ENCODE results near the gene NLGN3.

Gene NLGN3

DNA sequence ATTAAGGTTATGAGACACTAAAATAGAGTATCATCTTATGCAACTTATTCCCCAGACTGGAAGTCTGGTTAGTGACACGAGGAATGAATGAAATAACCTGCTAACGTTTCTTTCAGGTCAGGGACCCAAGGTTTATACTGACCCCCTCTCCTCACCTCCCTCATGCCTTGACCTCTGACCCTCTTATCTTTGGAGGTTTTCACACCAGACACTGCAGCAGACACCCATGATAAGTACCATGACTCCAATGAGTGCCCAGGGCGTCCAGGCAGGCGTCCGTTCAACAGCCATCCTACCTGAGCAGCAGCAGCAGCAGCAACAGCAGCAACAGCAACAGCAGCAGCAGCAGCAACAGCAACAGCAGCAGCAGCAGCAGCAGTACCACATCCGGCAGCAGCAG, 4.2 kb upstream of the NLGN3 start:
- TF ChIP-seq, protein P1, sequence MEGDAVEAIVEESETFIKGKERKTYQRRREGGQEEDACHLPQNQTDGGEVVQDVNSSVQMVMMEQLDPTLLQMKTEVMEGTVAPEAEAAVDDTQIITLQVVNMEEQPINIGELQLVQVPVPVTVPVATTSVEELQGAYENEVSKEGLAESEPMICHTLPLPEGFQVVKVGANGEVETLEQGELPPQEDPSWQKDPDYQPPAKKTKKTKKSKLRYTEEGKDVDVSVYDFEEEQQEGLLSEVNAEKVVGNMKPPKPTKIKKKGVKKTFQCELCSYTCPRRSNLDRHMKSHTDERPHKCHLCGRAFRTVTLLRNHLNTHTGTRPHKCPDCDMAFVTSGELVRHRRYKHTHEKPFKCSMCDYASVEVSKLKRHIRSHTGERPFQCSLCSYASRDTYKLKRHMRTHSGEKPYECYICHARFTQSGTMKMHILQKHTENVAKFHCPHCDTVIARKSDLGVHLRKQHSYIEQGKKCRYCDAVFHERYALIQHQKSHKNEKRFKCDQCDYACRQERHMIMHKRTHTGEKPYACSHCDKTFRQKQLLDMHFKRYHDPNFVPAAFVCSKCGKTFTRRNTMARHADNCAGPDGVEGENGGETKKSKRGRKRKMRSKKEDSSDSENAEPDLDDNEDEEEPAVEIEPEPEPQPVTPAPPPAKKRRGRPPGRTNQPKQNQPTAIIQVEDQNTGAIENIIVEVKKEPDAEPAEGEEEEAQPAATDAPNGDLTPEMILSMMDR (IDR thresholded peaks at IDR 0.05; ENCODE audit: insufficient read depth, low read depth, low read length, missing control alignments), result no peak
- no peak overlapping the region for H3K4me3 ChIP-seq (ENCODE audit: low read depth, low read length)
- DNase-seq (ENCODE audit: low read depth), result no peak

DNA sequence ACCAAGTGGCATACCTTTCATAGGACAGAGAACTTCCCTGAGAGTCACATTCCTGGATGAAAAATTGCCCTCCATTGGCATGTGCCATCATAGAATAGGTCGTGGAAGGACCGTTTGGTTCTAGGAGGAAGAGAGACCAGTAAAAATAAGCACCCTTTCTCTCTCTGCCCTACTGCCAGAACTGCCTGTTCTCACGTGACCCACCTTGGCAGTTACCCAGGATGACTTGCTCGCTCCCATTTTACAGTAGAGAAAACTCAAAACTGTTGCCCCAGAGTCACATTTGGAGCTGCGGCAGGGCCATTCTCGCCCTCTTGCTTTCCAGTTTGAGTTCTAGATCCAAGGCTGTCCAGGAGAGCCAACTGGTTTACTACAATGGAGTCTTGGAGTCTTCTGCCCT, 1.1 kb upstream of the NLGN3 start:
- TF ChIP-seq, protein P1 (IDR thresholded peaks at IDR 0.05; ENCODE audit: insufficient read depth, low read depth, low read length, missing control alignments), result no peak
- no peak overlapping the region for H3K4me3 ChIP-seq (ENCODE audit: low read depth, low read length)
- DNase-seq (ENCODE audit: low read depth), result no peak

DNA sequence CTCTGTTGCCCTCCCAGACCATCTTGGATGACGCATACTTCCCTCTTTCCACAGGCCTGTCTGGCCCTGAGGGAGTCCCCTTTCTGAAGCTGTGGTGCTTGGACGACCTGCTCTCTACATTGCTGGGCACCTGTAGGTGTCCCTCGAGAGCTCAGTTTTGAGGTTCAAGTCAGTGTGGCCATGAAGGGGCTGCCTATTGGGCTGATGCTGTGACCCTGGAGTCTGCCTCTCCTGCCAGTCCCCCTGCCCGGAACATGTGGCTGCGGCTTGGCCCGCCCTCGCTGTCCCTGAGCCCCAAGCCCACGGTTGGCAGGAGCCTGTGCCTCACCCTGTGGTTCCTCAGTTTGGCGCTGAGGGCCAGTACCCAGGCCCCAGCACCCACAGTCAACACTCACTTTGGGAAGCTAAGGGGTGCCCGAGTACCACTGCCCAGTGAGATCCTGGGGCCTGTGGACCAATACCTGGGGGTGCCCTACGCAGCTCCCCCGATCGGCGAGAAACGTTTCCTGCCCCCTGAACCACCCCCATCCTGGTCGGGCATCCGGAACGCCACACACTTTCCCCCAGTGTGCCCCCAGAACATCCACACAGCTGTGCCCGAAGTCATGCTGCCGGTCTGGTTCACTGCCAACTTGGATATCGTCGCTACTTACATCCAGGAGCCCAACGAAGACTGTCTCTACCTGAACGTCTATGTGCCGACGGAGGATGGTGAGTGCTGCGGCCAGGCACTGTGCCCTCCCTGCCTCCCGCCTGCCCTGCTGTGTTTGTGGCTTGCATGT, 3.0 kb downstream of the NLGN3 start:
- no peak overlapping the region for H3K4me3 ChIP-seq (ENCODE audit: low read depth, low read length)
- TF ChIP-seq, protein P1 (IDR thresholded peaks at IDR 0.05; ENCODE audit: insufficient read depth, low read depth, low read length, missing control alignments), result no peak
- DNase-seq (ENCODE audit: low read depth), result no peak

DNA sequence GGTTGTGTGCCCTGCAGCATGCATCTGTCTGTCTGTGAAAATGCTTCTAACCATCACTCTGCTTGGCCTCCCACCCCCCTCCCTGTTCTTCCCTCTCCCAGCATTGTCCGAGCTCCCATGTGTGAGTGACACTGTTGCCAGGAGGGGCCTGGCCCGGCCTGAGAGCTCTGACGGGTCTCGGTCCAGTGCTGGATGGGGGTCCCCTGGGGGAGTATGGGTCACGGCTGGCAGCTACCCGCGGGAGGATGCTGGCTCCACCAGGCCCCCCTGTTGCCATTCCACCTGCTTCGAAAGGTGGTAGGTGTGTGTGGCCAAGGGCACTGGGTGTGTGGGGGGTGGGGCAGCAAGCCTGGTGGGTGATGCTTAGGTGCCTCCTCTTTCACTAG, 3.6 kb downstream of the NLGN3 start:
- no peak for DNase-seq (ENCODE audit: low read depth)
- TF ChIP-seq, protein P1 (IDR thresholded peaks at IDR 0.05; ENCODE audit: insufficient read depth, low read depth, low read length, missing control alignments), result no peak
- no peak overlapping the region for H3K4me3 ChIP-seq (ENCODE audit: low read depth, low read length)

DNA sequence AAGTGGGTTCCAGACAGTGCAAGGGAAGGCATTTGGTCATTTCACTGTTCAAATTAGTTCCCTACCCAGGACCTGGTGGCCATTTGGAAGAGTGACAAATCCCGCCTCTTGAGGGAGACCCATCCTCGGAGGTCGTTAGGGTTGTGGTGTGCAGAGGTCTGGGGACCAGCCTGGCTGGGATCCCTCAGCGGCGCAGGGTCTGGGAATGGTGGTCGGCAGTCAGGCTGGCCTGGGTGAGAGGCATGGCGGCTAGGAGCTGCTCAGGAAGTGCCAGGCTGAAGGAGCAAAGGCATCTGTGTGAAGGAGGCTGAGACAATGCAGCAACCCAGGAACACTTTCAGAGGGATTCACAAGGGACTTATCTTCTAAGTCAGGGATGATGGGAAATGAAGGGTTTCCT, 6.7 kb downstream of the NLGN3 start:
- TF ChIP-seq, protein P1 (IDR thresholded peaks at IDR 0.05; ENCODE audit: insufficient read depth, low read depth, low read length, missing control alignments), result no peak
- no peak overlapping the region for H3K4me3 ChIP-seq (ENCODE audit: low read depth, low read length)
- no peak for DNase-seq (ENCODE audit: low read depth)

DNA sequence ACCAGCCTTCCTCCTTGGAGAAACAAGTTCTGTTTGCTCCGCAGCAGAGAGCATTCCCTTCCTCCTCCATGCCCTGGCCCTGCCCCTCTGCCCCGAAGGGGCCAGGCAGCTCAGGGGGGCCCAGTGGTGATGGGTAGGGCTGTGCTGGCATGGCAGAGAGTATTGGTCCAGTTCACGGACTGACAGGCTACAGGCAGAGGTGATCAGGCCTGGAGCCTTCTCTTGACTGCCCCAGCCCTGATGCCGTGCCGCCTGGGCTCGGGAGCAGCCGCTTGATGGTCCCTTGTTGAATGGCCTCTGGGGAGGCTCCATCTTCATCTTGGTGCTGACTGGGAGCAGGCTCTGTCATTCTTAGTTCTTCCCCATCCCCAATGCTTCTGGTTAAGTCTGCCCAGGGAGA, 9.6 kb downstream of the NLGN3 start:
- no peak for DNase-seq (ENCODE audit: low read depth)
- no peak overlapping the region for H3K4me3 ChIP-seq (ENCODE audit: low read depth, low read length)
- TF ChIP-seq, protein P1 (IDR thresholded peaks at IDR 0.05; ENCODE audit: insufficient read depth, low read depth, low read length, missing control alignments), result no peak

DNA sequence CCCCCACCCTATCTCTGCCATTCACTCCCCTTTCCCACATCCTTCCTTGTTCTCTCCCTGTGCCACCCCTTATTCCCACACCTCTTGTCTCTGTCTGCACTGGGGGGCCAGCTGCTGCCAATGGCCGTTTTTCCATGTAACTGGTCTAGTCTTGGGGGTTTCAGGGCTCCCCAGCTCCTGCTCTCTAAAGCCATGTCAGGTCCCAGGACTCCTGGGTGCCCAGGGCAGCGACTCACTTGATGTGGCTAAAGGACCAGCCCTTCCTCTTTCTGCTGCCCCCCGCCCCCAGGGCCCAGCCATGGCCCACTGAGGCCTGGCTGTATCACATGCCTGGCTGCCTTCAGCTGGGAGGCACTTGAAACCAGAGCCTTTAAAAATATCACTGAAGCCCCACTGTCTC, 10.0 kb downstream of the NLGN3 start:
- no peak for DNase-seq (ENCODE audit: low read depth)
- TF ChIP-seq, protein P1 (IDR thresholded peaks at IDR 0.05; ENCODE audit: insufficient read depth, low read depth, low read length, missing control alignments), result no peak
- H3K4me3 ChIP-seq (ENCODE audit: low read depth, low read length), result no peak overlapping the region

Measured in GM12865 (cell line).